HG02571 (cell line): ENCODE measurements around the gene ICAM1.
"Not testable (repeated sequence)": the region's sequence is repeated elsewhere in the genome, so short reads cannot be mapped to it uniquely, and the experiment has no call there.

Source experiments
- ATAC-seq: cut with Tn5 transposase; IDR thresholded peaks from one replicate; pipeline ENCODE4 v1.9.1; 2021; ENCODE audit warnings: mild to moderate bottlenecking, moderate library complexity; ENCODE audit not compliant: unreplicated experiment

Gene ICAM1

DNA sequence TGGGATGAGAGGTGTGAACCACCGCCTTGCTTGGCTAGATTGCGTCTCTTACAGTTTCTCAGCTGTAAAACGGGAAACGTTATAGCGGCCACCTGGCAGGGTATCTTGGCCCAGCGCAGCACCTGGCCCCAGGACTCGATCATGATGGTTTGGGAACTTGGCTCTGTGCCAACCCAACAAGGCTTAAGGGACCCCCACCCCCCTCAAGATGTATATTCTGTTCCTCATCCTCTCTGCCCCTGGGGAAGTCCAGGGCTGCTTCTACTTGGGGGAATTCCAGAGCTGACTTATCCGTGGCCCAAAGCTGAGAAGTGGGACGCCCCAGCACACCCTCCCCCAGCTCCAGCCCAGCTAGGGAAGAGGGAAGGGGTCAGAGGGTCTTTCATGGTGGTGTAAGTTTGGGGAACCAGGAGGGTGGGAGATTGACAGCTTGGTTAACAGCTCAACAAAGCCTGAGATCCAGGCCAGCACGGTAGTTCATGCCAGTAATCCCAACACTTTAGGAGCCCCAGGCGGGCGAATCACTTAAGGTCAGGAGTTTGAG is 695 bp downstream of the ICAM1 start:
- ATAC-seq, result peak; percentile 24

DNA sequence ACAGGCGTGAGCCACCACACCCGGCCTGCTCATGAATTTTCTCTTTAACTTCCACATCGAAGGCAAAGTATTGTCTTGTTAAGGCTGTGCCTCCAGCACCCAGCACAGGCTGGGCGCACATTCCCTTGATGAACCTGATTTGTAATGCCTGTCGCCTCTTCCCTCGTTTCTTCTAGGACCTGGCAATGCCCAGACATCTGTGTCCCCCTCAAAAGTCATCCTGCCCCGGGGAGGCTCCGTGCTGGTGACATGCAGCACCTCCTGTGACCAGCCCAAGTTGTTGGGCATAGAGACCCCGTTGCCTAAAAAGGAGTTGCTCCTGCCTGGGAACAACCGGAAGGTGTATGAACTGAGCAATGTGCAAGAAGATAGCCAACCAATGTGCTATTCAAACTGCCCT is 3.7 kb downstream of the ICAM1 start:
- no peak for ATAC-seq

GRCh38 chr19:10277795-10278589 is 7.1 kb downstream of the ICAM1 start:
- ATAC-seq, result no peak

DNA sequence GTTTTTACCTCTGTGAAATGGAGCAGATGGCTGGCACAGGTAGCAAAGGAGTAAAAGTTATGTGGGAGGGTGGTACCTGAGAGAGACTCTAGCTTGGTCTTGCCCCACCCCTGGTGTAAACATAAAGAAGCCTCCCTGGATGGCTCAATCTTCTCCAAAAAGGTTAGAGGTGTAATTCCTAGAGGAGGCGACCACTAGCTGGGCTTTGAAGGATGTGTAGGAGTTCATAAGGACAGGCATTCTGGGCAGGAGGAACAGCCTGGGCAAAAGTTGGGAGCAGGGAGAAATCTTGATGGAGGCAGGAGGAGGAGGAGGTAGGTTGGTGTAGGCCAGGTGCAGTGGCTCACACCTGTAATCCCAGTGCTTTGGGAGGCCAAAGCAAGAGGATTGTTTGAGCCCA is 8.0 kb downstream of the ICAM1 start:
- no peak for ATAC-seq

GRCh38 chr19:10279737-10280442 is 9.0 kb downstream of the ICAM1 start:
- no peak for ATAC-seq

GRCh38 chr19:10282043-10282442 is 11.1 kb downstream of the ICAM1 start:
- not testable (repeated sequence) for ATAC-seq

DNA sequence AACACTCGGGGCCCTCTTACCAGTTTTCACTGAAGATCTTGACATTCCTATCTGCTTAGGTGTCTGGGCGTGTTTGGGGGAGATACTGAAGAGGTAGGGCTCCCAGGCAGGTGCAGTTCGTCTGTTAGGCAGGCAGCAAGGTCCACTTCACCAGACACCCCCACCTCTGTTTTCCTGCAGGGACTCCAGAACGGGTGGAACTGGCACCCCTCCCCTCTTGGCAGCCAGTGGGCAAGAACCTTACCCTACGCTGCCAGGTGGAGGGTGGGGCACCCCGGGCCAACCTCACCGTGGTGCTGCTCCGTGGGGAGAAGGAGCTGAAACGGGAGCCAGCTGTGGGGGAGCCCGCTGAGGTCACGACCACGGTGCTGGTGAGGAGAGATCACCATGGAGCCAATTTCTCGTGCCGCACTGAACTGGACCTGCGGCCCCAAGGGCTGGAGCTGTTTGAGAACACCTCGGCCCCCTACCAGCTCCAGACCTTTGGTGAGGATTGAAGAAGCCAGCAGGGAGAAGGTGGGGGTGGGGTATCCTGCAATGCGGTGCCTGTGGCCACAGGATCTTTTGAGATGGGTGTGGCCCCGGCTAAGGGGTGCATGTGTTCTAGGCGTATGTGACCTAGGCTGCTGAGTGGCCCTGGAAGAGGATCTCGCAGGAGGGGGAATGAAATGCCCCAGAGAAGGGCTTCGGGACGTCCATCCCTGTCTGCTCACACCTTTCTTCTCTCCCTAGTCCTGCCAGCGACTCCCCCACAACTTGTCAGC is 12.6 kb downstream of the ICAM1 start:
- no peak for ATAC-seq

DNA sequence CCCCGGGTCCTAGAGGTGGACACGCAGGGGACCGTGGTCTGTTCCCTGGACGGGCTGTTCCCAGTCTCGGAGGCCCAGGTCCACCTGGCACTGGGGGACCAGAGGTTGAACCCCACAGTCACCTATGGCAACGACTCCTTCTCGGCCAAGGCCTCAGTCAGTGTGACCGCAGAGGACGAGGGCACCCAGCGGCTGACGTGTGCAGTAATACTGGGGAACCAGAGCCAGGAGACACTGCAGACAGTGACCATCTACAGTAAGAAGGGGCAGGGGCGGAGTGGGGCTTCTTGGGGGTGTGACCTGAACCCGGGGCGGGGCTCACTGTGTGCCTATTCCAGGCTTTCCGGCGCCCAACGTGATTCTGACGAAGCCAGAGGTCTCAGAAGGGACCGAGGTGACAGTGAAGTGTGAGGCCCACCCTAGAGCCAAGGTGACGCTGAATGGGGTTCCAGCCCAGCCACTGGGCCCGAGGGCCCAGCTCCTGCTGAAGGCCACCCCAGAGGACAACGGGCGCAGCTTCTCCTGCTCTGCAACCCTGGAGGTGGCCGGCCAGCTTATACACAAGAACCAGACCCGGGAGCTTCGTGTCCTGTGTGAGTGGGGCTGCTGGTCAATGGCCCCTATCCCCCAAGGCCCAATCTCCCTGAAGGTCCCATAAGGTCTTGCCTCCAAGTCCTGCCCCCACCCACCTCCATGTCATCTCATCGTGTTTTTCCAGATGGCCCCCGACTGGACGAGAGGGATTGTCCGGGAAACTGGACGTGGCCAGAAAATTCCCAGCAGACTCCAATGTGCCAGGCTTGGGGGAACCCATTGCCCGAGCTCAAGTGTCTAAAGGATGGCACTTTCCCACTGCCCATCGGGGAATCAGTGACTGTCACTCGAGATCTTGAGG is 13.4 kb downstream of the ICAM1 start:
- ATAC-seq, result no peak

GRCh38 chr19:10284960-10285278 is 14.0 kb downstream of the ICAM1 start:
- no peak for ATAC-seq

DNA sequence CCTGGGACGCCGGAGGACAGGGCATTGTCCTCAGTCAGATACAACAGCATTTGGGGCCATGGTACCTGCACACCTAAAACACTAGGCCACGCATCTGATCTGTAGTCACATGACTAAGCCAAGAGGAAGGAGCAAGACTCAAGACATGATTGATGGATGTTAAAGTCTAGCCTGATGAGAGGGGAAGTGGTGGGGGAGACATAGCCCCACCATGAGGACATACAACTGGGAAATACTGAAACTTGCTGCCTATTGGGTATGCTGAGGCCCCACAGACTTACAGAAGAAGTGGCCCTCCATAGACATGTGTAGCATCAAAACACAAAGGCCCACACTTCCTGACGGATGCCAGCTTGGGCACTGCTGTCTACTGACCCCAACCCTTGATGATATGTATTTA is 14.5 kb downstream of the ICAM1 start:
- no peak for ATAC-seq

DNA sequence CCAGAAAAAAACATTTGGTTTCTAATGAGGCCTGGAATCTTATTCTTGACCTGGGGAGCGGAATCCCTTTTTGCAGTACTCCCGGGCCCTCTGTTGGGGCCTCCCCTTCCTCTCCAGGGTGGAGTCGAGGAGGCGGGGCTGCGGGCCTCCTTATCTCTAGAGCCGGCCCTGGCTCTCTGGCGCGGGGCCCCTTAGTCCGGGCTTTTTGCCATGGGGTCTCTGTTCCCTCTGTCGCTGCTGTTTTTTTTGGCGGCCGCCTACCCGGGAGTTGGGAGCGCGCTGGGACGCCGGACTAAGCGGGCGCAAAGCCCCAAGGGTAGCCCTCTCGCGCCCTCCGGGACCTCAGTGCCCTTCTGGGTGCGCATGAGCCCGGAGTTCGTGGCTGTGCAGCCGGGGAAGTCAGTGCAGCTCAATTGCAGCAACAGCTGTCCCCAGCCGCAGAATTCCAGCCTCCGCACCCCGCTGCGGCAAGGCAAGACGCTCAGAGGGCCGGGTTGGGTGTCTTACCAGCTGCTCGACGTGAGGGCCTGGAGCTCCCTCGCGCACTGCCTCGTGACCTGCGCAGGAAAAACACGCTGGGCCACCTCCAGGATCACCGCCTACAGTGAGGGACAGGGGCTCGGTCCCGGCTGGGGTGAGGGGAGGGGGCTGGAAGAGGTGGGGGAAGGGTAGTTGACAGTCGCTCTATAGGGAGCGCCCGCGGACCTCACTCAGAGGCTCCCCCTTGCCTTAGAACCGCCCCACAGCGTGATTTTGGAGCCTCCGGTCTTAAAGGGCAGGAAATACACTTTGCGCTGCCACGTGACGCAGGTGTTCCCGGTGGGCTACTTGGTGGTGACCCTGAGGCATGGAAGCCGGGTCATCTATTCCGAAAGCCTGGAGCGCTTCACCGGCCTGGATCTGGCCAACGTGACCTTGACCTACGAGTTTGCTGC is 16.1 kb downstream of the ICAM1 start, which contains the start of gene ICAM4:
Gene ICAM4 (plus strand): TSS at position 153 of the 935 bp plus-strand sequence. CDS start 58 bp downstream, at position 211.
- no peak for ATAC-seq

DNA sequence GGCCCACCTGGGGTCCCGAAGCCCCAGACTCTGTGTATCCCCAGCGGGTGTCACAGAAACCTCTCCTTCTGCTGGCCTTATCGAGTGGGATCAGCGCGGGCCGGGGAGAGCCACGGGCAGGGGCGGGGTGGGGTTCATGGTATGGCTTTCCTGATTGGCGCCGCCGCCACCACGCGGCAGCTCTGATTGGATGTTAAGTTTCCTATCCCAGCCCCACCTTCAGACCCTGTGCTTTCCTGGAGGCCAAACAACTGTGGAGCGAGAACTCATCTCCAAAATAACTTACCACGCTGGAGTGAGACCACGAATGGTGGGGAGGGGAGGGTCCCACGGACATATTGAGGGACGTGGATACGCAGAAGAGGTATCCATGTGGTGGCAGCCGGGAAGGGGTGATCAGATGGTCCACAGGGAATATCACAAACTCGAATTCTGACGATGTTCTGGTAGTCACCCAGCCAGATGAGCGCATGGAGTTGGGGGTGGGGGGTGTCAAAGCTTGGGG is 17.8 kb downstream of the ICAM1 start:
- no peak for ATAC-seq

DNA sequence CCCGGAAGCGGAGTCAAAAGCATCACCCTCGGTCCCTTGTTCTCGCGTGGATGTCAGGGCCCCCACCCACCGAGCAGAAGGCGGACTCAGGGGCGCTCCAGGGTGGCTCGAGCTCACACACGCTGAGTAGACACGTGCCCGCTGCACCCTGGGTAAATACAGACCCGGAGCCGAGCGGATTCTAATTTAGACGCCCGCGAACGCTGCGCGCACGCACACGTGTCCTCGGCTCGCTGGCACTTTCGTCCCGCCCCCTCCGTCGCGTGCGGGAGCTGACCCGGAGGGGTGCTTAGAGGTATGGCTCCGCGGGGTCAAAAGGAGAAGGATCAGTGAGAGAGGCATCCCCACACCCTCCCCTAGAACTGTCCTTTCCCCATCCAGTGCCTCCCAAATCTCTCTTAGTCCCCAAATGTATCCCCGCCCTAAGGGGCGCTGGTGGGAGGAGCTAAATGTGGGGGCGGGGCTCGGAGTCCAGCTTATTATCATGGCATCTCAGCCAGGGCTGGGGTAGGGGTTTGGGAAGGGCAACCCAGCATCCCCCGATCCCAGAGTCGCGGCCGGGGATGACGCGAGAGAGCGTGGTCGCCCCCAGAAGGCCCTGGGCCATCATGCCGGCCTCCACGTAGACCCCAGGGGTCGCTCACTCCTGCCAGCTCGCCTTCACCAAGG is 18.4 kb downstream of the ICAM1 start:
- ATAC-seq, result no peak

DNA sequence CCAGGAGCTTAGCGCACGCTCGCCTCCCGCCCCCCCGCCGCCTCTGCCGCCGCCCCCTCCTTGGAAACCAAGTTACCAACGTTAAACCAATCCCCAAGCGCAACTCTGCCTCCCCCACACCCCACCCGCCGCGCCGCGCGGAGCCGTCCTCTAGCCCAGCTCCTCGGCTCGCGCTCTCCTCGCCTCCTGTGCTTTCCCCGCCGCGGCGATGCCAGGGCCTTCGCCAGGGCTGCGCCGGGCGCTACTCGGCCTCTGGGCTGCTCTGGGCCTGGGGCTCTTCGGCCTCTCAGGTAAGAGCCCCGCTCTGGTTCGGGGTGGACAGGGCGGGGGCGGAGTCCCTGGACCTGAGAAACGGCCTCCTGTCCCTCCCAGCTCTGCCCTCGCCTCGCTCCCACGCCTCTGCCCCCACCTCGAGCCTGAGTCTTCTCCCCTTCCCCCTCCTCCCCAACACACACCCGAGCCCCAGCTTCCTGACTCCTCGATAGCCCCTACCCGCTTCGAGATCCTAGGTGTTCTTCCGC is 19.0 kb downstream of the ICAM1 start, which contains the start of gene ICAM5:
Gene ICAM5 (plus strand): TSS at position 117 of the 521 bp plus-strand sequence. CDS start 92 bp downstream, at position 209.
- no peak for ATAC-seq

GRCh38 chr19:10290357-10290875 is 19.5 kb downstream of the ICAM1 start:
- no peak for ATAC-seq

DNA sequence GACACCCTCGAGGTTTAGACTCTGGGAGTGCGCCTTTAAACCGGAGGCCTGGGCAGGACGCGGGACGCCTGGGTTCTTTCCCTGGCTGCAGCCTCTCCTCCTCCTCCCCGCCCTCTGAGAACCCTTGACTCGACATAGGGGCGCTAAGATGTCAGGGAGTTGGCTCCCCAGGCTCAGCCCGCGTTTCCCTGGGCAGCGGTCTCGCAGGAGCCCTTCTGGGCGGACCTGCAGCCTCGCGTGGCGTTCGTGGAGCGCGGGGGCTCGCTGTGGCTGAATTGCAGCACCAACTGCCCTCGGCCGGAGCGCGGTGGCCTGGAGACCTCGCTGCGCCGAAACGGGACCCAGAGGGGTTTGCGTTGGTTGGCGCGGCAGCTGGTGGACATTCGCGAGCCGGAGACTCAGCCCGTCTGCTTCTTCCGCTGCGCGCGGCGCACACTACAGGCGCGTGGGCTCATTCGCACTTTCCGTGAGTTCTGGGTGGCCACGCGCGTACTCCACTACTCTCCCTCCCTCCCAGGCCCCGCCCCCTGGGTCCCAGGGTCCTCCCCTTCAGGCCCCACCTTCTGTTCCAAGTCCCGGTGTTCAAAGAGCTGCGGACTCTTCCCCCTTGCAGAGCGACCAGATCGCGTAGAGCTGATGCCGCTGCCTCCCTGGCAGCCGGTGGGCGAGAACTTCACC is 20.1 kb downstream of the ICAM1 start:
- no peak for ATAC-seq

- ATAC-seq, result no peak
Observed at GRCh38 chr19:10291554-10292205, 20.8 kb downstream of the ICAM1 start.
